MV-4-11 (cell line): ENCODE measurements around the gene TOGARAM2.
"Not testable (repeated sequence)": the region's sequence is repeated elsewhere in the genome, so short reads cannot be mapped to it uniquely, and the experiment has no call there.

Source experiments
- DNase-seq: peaks from one replicate; lab custom pipeline; 2025; lab: John Stamatoyannopoulos, UW

Gene TOGARAM2

GRCh38 chr2:28977176-28977875, 3.8 kb upstream of the TOGARAM2 start:
- DNase-seq = no peak

- DNase-seq = not testable (repeated sequence)
Measured at GRCh38 chr2:28978001-28978400, 3.1 kb upstream of the TOGARAM2 start.

DNA sequence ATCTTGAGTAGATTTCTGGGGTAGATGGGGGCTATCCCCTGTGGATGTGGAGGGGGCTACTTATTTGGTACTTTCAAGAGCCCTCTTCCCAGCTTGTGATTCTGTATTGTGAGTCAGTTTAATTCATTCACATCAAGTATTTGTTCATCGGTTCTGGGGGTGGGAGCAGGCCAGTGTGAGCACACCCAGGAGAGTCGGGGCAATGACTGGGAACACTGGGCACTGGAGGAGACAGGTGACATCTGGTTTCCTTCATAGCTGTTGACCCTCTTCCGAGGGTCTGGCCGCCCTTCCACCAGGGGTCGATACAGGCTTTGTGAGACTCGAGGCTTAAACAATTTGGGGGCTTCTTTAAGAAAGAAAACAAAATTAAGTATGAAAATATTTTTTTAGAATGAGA, 2.5 kb upstream of the TOGARAM2 start:
- no peak for DNase-seq

DNA sequence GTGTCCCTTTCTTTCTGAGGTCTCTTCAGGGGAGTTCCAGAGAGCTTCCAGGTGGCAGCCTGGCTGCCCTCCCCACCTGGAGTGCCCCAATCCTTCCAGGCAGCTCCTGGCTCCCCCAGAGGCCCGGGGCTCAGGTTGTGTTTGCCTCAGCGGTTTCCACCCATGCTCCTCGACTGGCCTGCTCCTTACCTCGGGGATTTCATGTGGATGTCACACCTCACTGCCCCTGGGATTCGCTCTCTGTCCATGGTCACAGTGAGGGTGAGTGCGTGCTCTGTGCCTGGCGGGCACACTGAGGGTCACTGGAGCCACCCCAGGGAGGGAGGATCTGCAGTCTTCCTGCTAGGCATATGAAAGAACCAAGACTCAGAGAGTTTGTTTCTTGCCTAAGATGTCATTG, 2.1 kb upstream of the TOGARAM2 start:
- no peak for DNase-seq

DNA sequence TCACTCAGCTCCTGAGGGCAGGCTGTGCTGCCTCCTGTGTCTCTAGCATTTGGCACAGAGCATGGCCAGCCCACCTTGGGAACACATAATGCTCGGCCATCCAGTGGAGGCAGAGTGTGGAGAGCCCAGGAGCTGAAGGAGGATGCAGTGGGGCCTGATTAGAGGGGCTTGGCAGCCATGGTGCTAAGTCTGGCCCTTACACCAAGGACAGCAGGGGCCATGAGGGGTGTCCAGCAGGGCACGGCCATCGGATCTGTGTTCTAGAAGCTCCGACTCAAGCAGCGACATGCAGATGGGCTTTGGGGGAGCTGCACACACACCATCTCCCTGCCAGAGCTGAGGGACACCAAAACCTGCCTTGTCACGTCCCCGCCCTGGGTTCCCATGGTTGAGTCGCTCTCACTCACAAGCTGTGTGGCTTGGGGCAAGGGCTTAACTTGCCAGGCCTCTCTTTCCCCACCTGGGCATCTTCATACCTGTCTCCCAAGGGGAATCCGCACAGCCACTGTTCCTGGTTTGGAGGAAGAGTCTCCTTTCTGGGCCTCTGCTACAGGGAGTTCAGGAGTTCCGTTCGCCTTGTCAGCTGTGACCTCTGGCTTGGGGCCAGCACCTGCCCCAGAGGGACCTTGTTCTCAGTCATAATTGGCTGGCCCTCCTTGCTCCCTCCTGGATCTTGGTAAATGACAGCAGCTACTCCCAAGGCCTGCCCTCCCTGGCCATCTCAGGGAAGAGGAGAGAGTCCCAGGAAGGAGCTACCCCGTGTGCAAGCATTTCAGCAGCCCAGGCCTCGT, 1.3 kb upstream of the TOGARAM2 start:
- no peak for DNase-seq

GRCh38 chr2:28980368-28981015, 606 bp upstream of the TOGARAM2 start:
- DNase-seq = no peak

- no peak for DNase-seq
Measured at GRCh38 chr2:28981620-28982376, 700 bp downstream of the TOGARAM2 start.

DNA sequence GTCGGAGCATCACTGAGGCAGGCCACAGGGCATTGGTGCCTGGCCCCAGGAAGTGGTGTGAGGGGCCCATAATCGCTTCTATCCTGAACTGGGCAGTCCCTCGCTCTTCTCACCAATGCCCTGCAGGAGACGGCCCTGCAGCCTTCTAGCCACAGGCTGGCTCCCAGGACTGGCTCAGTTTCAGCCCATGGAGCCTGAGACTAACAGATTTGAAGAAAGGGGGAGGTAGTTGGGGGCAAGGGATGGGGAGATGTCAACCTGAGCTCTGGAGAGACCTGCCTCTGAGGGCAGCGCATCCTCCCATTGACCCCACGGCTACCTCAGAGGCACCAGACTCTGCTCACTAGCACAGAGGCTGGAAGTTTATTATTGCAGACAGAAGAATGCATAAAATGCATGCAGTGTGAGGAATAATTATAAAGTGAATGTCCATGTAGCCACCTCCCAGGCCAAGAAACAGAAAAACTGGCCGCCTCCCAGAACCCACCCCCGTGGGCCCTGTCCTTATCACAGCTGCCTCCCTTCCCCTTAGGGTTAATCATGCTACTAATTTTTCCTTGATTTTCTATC, 1.4 kb downstream of the TOGARAM2 start:
- DNase-seq = no peak

- DNase-seq = no peak
Measured at GRCh38 chr2:28986429-28986828, 5.3 kb downstream of the TOGARAM2 start.

- no peak for DNase-seq
Measured at GRCh38 chr2:28989973-28990372, 8.9 kb downstream of the TOGARAM2 start.

GRCh38 chr2:28990445-28990844, 9.3 kb downstream of the TOGARAM2 start:
- DNase-seq = no peak

DNA sequence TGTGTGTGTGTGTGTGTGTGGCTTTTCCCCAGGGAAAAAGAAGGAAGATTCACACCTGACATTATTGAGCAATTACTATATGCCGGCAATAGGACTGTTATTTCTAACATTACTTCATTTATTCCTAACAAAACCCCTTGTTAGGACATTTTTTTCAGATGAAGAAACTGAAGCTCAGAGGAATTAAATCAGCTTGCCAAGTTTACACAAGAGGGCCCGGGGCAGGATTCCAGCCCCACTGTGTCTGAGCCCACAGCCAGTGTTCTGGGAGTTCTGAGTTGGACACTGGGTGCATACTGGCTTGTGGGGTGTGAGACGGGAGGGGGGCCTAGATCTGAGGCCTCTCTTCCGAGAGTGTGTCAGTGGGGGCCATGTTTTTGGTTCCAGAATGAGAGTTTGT, 9.9 kb downstream of the TOGARAM2 start:
- no peak for DNase-seq

GRCh38 chr2:28991460-28991859, 10.4 kb downstream of the TOGARAM2 start:
- DNase-seq = no peak

DNA sequence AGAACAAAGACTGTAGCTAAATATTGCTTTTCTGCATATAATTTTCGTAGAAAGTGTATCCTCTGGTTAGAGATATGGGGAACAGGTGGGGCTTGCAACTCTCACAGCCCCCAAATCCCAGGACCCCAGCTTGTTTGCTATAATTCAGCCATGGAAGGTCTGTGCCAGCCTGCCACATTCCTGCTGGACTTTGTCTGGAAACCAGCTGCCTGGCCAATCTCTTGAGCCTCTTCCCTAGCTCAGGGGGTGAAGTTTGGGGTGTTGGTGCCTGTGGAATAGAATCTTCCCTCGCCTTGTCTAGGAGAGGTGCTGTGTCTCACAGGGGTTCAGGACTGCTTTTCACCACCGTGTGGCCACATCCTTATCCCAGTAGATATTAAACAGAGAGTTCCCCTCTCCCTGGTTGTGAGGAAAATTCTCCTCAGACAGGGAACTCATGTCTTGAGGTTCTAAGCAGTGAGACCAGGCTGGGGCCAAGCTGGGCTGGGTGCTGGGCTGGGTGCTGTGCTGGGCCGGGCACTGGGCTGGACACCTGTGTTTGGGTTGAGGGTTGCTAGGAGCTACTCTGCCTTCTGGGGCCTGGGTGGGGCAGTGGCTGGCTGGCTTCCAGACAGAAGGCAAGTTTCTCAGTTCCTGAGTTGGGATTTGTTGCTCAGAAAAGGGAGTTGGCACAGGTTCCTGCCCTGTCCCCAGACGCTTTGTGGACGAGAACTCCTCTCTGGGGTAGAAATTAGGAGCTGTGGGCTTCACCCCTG, 12.3 kb downstream of the TOGARAM2 start:
- DNase-seq = no peak

- DNase-seq = no peak
Measured at GRCh38 chr2:28994074-28994473, 13.0 kb downstream of the TOGARAM2 start.

DNA sequence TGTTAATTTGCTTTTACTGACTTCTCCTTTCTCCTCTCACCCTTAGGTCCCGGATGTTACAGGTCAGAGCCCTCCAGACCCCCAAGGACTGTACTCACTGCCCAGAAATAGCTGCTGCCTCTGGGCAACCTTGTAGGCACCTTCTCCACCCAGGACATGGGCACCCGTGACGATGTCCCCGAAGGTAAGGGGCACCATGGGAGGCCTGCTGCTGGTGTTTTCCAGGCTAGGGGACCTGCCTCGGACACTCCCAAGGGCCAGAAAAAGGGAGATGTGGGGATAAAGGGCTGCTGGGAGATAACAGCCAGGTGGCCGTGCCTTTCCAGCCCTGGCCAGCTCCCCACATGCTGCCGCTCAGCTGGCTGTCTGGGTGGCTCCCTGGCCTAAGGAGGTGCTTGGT, 13.6 kb downstream of the TOGARAM2 start:
- no peak for DNase-seq

- DNase-seq = no peak
Measured at GRCh38 chr2:28995765-28996750, 15.0 kb downstream of the TOGARAM2 start.

- no peak for DNase-seq
Measured at GRCh38 chr2:28997237-28997846, 16.2 kb downstream of the TOGARAM2 start.
